ENCODE data around the gene NEDD8.

Gene NEDD8

GRCh38 chr14:24263848-24264247 lies 31.7 kb upstream of the NEDD8 start:
- DNase-seq (ENCODE audit: low spot score) = no peak

GRCh38 chr14:24262821-24263733 lies 30.9 kb upstream of the NEDD8 start, which contains the start of gene TGM1:
Gene TGM1, minus strand, starts transcription at chr14:24263177. Its CDS starts 825 bp downstream, at chr14:24262352.
- no peak for DNase-seq (ENCODE audit: low spot score)

GRCh38 chr14:24261969-24262327 lies 29.8 kb upstream of the NEDD8 start:
- DNase-seq (ENCODE audit: low spot score) = no peak

- DNase-seq (ENCODE audit: low spot score) = no peak
Measured at GRCh38 chr14:24261256-24261968, 29.2 kb upstream of the NEDD8 start.

- no peak for DNase-seq (ENCODE audit: low spot score)
Measured at GRCh38 chr14:24260780-24261157, 28.6 kb upstream of the NEDD8 start.

GRCh38 chr14:24260026-24260779 lies 28.0 kb upstream of the NEDD8 start:
- DNase-seq (ENCODE audit: low spot score) = no peak

GRCh38 chr14:24259282-24260025 lies 27.3 kb upstream of the NEDD8 start:
- DNase-seq (ENCODE audit: low spot score) = peak; percentile 81

- DNase-seq (ENCODE audit: low spot score) = no peak
Measured at GRCh38 chr14:24258548-24259265, 26.5 kb upstream of the NEDD8 start.

GRCh38 chr14:24258119-24258518 lies 26.0 kb upstream of the NEDD8 start:
- no peak for DNase-seq (ENCODE audit: low spot score)

- no peak for DNase-seq (ENCODE audit: low spot score)
Measured at GRCh38 chr14:24256960-24257359, 24.8 kb upstream of the NEDD8 start.

GRCh38 chr14:24255931-24256711 lies 24.0 kb upstream of the NEDD8 start:
- no peak for DNase-seq (ENCODE audit: low spot score)

GRCh38 chr14:24255438-24255837 lies 23.3 kb upstream of the NEDD8 start:
- no peak for DNase-seq (ENCODE audit: low spot score)

GRCh38 chr14:24254630-24255392 lies 22.6 kb upstream of the NEDD8 start:
- no peak for DNase-seq (ENCODE audit: low spot score)

GRCh38 chr14:24253936-24254335 lies 21.8 kb upstream of the NEDD8 start:
- no peak for DNase-seq (ENCODE audit: low spot score)

- DNase-seq (ENCODE audit: low spot score) = no peak
Measured at GRCh38 chr14:24252289-24253124, 20.3 kb upstream of the NEDD8 start.

- peak; percentile 54 for DNase-seq (ENCODE audit: low spot score)
Measured at GRCh38 chr14:24251880-24252288, 19.7 kb upstream of the NEDD8 start.

- no peak for DNase-seq (ENCODE audit: low spot score)
Measured at GRCh38 chr14:24250354-24250753, 18.2 kb upstream of the NEDD8 start.

- DNase-seq (ENCODE audit: low spot score) = no peak
Measured at GRCh38 chr14:24249230-24250021, 17.3 kb upstream of the NEDD8 start.
